ENCODE data around the gene CEP295NL. TPM values are rescaled to one million over a fixed set of nuclear protein-coding genes. Genes with fewer than 3 reads are reported as not detected.

CEP295NL gene
- total and polyA plus RNA-seq, 2 of the 8 experiments (the other 6 are each of a cell fraction or from before 2014, with no cell fraction given) = 0.06 to 2.0 TPM

DNA sequence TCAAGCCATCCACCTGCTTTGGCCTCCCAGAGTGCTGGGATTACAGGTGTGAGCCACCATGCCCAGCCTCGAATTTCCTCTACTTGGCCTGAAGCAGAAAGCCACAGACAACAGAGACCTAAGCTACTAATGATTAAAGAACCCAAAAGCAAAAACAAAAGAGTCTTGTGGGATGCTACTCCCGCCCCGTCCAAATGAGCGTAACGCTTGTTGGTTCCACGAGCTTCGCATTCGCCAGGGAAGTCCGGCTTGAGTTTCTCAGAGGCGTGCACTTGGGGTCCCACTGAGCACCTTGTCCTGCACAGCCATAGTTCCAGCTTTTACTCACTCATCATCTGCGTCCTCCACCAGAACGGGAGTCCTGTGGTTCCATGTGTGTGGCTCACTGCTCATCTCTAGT lies 16.0 kb downstream of the CEP295NL start (continued):
- TF ChIP-seq, protein P1, sequence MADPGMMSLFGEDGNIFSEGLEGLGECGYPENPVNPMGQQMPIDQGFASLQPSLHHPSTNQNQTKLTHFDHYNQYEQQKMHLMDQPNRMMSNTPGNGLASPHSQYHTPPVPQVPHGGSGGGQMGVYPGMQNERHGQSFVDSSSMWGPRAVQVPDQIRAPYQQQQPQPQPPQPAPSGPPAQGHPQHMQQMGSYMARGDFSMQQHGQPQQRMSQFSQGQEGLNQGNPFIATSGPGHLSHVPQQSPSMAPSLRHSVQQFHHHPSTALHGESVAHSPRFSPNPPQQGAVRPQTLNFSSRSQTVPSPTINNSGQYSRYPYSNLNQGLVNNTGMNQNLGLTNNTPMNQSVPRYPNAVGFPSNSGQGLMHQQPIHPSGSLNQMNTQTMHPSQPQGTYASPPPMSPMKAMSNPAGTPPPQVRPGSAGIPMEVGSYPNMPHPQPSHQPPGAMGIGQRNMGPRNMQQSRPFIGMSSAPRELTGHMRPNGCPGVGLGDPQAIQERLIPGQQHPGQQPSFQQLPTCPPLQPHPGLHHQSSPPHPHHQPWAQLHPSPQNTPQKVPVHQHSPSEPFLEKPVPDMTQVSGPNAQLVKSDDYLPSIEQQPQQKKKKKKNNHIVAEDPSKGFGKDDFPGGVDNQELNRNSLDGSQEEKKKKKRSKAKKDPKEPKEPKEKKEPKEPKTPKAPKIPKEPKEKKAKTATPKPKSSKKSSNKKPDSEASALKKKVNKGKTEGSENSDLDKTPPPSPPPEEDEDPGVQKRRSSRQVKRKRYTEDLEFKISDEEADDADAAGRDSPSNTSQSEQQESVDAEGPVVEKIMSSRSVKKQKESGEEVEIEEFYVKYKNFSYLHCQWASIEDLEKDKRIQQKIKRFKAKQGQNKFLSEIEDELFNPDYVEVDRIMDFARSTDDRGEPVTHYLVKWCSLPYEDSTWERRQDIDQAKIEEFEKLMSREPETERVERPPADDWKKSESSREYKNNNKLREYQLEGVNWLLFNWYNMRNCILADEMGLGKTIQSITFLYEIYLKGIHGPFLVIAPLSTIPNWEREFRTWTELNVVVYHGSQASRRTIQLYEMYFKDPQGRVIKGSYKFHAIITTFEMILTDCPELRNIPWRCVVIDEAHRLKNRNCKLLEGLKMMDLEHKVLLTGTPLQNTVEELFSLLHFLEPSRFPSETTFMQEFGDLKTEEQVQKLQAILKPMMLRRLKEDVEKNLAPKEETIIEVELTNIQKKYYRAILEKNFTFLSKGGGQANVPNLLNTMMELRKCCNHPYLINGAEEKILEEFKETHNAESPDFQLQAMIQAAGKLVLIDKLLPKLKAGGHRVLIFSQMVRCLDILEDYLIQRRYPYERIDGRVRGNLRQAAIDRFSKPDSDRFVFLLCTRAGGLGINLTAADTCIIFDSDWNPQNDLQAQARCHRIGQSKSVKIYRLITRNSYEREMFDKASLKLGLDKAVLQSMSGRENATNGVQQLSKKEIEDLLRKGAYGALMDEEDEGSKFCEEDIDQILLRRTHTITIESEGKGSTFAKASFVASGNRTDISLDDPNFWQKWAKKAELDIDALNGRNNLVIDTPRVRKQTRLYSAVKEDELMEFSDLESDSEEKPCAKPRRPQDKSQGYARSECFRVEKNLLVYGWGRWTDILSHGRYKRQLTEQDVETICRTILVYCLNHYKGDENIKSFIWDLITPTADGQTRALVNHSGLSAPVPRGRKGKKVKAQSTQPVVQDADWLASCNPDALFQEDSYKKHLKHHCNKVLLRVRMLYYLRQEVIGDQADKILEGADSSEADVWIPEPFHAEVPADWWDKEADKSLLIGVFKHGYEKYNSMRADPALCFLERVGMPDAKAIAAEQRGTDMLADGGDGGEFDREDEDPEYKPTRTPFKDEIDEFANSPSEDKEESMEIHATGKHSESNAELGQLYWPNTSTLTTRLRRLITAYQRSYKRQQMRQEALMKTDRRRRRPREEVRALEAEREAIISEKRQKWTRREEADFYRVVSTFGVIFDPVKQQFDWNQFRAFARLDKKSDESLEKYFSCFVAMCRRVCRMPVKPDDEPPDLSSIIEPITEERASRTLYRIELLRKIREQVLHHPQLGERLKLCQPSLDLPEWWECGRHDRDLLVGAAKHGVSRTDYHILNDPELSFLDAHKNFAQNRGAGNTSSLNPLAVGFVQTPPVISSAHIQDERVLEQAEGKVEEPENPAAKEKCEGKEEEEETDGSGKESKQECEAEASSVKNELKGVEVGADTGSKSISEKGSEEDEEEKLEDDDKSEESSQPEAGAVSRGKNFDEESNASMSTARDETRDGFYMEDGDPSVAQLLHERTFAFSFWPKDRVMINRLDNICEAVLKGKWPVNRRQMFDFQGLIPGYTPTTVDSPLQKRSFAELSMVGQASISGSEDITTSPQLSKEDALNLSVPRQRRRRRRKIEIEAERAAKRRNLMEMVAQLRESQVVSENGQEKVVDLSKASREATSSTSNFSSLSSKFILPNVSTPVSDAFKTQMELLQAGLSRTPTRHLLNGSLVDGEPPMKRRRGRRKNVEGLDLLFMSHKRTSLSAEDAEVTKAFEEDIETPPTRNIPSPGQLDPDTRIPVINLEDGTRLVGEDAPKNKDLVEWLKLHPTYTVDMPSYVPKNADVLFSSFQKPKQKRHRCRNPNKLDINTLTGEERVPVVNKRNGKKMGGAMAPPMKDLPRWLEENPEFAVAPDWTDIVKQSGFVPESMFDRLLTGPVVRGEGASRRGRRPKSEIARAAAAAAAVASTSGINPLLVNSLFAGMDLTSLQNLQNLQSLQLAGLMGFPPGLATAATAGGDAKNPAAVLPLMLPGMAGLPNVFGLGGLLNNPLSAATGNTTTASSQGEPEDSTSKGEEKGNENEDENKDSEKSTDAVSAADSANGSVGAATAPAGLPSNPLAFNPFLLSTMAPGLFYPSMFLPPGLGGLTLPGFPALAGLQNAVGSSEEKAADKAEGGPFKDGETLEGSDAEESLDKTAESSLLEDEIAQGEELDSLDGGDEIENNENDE (IDR thresholded peaks at IDR 0.05; ENCODE audit: insufficient replicate concordance, low read length) = no peak

Data from H1 (cell line).